AG04449 (cell line): ENCODE data around the gene PRDM16.

ENCODE experiments used
- CTCF ChIA-PET: fragments of 350-600 bp; formaldehyde crosslinking; extraction: SDS; loops from one replicate; lab custom pipeline; 2021; ENCODE audit warnings: antibody characterized with exemption; lab: Yijun Ruan, JAX
- POLR2A ChIA-PET: fragments of 400-600, 350-600 bp; formaldehyde crosslinking; extraction: SDS; loops from one replicate; lab custom pipeline; 2020; ENCODE audit warnings: antibody characterized with exemption, inconsistent platforms; lab: Yijun Ruan, JAX
- DNase-seq: peaks from one replicate; pipeline ENCODE4 v3.0.0-alpha.2; 2010; ENCODE audit warnings: low read depth, low spot score
- H3K4me3 ChIP-seq: 2 replicates; pipeline ENCODE4 v1.5.1; 2011; ENCODE audit warnings: low read depth, mild to moderate bottlenecking, control low read depth, low read length
- CTCF ChIP-seq: IDR thresholded peaks from one replicate; pipeline ENCODE4 v1.5.1; 2011; ENCODE audit warnings: mild to moderate bottlenecking, moderate library complexity, low read length, control low read depth, inconsistent platforms; ENCODE audit not compliant: insufficient read depth; ENCODE audit errors: missing control alignments

PRDM16 gene

GRCh38 chr1:3172431-3173380 is 103.7 kb downstream of the PRDM16 start:
- CTCF ChIA-PET, result no interaction called here
- no peak for DNase-seq
- H3K4me3 ChIP-seq, result no peak overlapping the region
- TF ChIP-seq CTCF, result no peak
- POLR2A ChIA-PET, result no interaction called here

- POLR2A ChIA-PET, result no interaction called here
- H3K4me3 ChIP-seq, result no peak overlapping the region
- DNase-seq, result no peak
- CTCF ChIA-PET, result no interaction called here
- no peak for TF ChIP-seq CTCF
These were observed 104.5 kb downstream of the PRDM16 start for GRCh38 chr1:3173381-3173980.

- no peak overlapping the region for H3K4me3 ChIP-seq
- DNase-seq, result no peak
- no peak for TF ChIP-seq CTCF
- ChIA-PET POLR2A (no interaction called here), CTCF (no interaction called here)
These were observed 105.7 kb downstream of the PRDM16 start for GRCh38 chr1:3174487-3175247.

- no peak for TF ChIP-seq CTCF
- no peak for DNase-seq
- no peak overlapping the region for H3K4me3 ChIP-seq
- ChIA-PET POLR2A (no interaction called here), CTCF (no interaction called here)
These were observed 106.5 kb downstream of the PRDM16 start for GRCh38 chr1:3175486-3175885.

- ChIA-PET POLR2A (no interaction called here), CTCF (no interaction called here)
- no peak overlapping the region for H3K4me3 ChIP-seq
- no peak for DNase-seq
- no peak for TF ChIP-seq CTCF
These were observed 107.0 kb downstream of the PRDM16 start for GRCh38 chr1:3176028-3176427.

GRCh38 chr1:3176820-3177219 is 107.8 kb downstream of the PRDM16 start:
- TF ChIP-seq CTCF, result no peak
- no peak overlapping the region for H3K4me3 ChIP-seq
- ChIA-PET POLR2A (no interaction called here), CTCF (no interaction called here)
- DNase-seq, result no peak
